GM18519 (cell line): Measurements from ENCODE around the gene PCLAF.
A peak's percentile ranks its signal among the peaks of the same experiment; 100 is the strongest.
"Not testable (repeated sequence)": the region's sequence is repeated elsewhere in the genome, so short reads cannot be mapped to it uniquely, and the experiment has no call there.

Experiments used
- ATAC-seq: cut with Tn5 transposase; IDR thresholded peaks from one replicate; pipeline ENCODE4 v1.9.1; 2021; ENCODE audit warnings: mild to moderate bottlenecking, moderate library complexity; ENCODE audit not compliant: unreplicated experiment, low FRiP score

The PCLAF gene, protein sequence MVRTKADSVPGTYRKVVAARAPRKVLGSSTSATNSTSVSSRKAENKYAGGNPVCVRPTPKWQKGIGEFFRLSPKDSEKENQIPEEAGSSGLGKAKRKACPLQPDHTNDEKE

DNA sequence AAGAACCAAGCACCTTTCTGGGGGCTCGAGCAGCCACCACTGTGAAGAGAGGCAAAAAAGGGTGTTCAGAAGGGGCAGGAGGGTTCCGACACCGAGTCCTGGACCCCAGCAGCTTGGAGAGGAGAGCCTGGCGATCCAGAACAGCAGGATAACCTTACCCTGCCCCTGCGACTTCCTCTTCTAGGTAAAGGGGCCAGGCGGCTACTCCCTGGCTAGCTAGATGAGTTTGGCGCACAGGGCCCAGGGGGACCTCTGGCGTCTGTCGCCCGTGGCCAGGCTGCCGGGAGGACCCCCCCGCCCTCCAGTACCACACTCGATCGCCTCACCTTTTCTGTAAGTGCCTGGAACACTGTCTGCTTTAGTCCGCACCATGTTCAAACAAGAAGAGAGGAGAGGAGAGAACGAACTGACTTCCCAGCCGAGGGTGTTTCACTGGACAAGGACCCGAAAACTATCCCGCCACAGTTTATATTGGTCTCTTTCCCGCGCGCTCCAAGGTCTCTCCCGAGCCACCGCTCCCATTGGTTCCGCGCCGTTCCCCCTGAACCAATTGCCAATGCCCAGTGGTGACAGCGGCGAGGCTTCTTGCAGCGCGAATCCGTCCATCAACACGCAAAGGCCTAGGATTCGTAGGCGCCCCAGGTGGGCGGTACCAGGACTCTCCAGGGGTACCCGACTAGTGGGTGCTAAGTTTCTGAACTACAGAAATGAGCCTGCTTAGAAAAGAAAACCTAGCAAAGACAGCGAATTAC is at the start of gene PCLAF:
Gene PCLAF, minus strand, starts transcription at position 442 of the 752 bp plus-strand sequence. Its CDS starts 70 bp downstream, at position 372.
- ATAC-seq: peak; percentile 88

DNA sequence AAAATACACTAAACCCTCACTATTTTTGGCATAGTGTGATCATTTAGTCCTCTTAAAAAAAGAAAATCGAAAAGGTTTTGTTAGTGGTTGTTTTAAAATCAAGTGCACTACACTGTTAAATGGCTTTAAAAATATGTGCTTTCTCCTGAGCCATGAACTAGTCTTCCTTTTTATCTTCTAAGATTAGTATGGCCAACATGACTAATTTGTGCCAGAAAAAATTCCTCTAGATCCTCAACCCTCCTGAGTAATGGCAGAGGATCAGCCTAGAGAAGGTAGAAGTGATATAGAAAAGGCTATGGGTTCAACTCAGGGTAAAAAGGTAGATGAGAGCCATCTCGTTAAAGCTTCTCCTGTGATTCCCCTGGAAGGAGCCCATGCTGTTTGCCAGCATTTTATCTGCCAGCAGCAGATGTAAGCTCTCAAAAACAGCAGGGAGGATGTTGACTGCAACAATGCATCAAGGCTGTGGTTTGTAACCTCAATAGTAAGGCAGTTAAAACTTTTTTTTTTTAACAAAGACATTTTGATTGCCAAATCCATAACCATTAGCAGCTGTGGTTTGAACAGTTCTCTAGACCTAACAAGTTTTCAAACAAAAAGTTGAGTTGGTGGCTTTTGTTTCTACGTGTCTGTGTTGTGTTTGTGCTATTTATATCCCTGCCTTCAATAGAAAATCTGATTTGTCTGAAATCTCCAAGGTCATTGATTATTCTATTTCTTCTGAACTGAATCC is 48.9 kb upstream of the PCLAF start:
- ATAC-seq: no peak

DNA sequence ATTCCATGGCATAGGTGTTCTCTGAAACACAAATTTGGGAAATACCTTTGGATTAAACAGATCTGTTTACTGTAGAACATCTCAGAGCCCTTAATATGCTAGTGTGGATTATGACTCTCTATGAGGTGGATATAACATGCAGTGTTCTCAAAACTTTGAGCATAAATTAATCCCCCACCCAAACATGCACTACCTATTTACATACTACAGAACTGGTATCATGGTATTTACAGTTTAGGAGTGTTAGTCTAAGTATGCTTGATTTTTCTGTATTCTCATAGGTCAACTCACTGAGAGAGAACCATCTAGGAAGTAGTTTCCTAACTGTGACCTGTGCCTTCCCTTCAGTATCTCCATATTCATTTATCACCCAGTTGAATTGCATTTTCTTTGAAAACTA is 48.2 kb upstream of the PCLAF start:
- ATAC-seq: no peak

DNA sequence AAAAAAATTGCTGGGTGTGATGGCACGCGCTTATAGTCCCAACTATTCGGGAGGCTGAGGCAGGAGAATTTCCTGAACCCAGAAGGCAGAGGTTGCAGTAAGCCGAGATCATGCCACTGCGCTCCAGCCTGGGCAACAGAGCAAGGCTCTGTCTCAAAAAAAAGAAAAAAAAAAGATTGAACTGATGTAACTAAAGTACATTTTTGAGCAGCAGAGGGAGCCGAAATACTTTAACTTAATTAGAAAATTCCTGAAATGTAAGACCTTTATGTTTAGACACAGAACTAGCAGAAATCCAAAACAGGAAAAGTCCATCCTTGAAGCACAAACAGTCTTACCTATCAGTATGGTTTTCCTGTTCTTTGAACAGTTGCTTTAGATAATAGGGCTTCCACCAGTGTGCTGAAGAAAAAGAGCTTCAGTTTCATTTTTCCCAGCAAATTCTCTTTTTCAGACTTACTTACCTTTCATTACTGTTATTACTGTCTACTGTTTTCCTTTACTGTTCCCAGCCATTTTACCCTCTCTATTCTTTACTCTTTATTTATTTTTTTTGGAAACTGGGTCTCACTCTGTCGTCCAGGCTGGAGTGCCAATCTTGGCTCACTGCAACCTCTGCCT is 45.7 kb upstream of the PCLAF start:
- no peak for ATAC-seq

DNA sequence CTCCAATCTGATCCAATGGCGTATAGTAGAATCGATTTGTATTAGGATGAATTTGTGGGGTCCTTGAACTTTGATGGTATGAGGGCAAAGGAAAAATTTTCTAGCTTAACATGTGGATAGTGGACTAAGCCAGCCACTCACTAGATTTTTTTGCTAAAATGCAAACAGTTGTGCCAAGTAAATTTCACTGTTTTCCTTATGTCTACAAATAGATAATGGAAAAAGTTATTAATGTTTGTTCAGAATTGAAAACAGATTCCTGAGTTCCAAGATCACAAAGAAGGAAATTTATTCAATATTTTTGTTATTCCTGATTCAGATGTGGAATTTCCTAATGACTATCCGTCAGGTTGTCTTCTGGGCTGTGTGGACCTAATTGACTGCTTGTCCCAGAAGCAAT is 44.0 kb upstream of the PCLAF start:
- ATAC-seq: no peak

DNA sequence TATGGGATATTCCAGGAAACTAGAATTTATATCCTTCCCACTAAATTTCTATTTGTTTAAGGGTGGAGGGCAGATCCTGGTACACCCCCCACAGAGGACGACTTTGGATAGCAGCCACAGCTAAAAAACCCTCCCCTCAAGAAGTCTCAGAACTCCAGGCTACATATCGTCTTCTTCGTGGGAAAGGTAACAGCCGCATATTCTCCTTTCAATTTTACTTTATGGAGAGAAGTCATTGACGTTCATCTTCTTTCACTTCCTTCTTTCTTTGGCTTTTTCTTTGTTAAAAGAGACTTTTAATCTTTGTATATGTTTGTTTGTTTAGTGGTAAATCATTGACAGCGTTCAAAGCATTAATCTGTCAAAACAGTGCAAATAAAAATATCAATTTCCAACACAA is 42.7 kb upstream of the PCLAF start:
- no peak for ATAC-seq

DNA sequence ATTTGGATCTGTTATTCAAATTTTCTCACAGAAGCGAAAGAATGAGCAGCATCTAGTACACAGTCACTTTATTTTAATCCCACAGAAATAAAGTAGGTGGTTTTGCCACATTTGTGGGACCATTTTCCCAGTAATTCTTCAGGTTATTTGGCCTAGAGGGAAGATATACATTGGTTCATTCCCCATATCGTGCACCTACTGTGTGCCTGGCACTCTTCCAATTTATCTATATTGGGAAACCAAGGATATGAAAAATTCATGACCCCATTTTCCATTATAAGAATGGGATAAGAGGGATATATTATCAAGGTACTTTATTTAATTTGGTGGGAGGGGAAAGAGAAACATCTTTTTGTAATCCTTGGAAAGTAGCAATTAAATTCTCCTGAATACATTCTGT is 41.5 kb upstream of the PCLAF start:
- ATAC-seq: no peak

DNA sequence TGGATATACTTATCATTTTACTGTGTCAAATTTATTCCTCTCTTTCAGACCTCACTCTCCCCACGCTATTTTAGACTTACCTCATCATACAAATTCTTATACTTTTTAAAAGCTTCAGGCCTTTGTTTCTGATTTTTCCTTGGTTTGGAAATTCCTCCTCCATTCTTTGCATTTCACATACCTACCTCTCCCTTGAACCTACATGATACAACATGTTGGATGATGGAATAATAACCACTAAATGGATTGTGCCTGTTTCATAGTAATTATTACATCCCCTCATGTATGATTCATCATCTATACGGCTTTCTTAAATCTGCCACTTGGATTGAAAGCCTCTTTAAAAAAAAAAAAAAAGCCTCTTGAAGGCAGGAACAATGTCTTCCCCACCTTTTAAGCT is 31.0 kb upstream of the PCLAF start:
- ATAC-seq: no peak

DNA sequence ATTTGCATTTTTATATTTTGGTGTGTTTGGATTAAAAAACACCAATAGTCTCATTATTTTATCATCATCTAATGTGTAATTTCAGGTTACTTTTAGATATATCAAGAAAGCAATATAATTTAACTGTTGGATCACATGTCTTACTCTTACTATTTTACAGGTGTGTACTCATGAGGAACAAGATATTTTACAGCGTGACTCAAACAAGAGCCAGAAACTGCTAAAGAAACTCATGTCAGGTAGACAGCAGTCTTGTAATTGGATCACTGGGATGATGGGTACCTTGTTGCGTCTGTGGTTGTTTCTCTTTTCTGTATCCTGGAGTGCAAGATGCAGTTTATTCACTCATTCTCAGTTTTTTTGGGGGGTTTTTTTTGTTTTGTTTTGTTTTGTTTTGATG is 19.3 kb upstream of the PCLAF start:
- no peak for ATAC-seq

DNA sequence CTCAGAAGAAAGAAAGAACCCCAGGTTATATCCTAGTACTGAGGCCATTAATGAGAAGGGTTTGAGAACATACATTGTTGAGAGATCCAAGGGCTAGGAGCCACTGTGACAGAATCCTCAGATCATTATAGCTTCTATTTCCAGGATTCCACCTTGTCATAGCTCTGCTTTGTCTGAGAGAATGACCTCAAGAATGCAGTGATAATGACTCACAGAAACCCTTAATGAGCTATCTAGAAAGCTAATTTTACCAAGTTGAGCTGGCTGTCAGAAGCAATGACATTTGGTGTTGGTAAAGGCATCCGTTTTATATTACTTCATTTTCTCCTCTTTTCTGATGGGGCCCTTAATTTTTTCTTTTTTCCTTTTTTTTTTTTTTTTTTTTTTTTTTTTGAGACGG is 17.3 kb upstream of the PCLAF start:
- no peak for ATAC-seq

DNA sequence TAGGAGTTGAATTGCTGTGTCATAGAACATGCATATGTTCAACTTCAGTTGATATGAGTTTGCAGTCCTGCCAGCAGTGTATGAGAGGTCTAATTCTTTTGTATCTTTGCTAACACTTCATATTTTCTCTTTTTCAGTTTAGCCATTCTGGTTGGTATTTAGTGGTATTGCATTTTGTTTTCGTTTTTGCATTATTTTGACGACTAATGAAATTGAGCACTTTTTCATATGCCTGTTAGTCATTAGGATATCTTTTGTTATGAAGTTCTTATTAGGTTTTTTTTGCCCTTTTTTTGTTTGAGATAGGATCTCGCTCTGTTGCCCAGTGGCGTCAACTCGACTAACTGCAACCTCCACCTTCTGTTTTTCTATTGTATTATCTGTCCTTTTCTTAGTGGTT is 15.5 kb upstream of the PCLAF start:
- no peak for ATAC-seq

DNA sequence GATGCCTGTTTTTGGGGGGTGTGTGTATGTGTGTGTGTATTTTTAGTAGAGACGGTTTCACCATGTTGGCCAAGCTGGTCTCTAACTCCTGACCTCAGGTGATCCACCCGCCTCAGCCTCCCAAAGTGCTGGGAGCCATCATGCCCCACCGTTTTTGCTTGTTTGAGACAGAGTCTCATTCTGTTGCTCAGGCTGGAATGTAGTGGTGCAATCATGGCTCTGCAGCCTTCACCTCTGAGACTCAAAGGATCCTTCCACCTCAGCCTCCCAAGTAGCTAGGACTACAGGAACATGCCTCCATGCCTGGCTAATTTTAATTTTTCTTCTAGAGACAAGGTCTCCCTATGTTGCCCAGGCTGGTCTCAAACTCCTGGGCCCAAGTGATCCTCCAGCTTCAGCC is 11.2 kb upstream of the PCLAF start:
- ATAC-seq: not testable (repeated sequence)

DNA sequence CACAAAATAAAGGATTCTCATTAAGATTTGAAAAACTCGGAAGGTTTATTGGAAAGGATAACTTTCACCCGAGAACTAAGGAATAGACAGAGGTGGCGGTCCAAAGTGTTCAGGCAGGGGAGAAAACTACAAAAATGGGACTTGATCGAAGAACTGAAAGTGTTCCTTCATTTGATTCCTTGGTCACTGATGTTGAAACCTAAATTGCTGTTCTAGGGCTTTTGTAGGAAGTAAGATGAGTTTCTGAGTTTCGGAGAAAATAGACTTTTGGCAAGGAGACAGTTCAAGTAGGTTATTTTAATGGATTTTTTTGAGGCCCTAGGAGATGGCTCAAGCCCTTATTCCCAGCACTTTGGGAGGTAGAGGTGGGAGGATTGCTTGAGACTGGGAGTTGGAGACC is 7.8 kb upstream of the PCLAF start:
- no peak for ATAC-seq

DNA sequence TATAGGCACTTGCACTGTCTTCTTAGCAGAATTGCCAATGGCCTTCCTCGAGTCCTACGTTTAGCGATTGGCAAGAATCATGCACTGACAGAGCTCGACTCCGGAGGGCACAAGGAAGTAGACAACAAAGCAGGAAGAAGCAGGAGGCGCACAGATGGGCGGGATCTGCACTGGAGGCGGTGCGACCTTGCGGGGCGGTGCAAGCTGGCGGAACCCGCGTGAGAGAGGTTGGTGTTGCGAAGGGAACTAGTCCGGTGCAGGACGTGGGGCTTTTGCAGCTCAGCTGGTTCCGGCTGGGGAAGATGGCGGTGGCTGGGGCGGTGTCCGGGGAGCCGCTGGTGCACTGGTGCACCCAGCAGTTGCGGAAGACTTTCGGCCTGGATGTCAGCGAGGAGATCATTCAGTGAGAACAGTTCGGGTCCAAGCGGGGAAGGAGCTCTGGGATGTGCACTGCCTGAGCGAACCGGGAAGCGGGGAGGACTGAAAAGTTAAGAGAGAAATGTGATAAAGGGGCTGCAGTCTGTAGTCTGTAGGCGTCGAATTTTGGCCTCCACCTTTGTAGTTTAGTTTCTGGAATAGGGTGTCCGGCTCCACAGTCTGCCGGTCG is 6.4 kb upstream of the PCLAF start, which contains the start of gene TRIP4:
Gene TRIP4, plus strand, starts transcription at position 275 of the 607 bp plus-strand sequence. Its CDS starts 28 bp downstream, at position 303.
- ATAC-seq: peak; percentile 92

DNA sequence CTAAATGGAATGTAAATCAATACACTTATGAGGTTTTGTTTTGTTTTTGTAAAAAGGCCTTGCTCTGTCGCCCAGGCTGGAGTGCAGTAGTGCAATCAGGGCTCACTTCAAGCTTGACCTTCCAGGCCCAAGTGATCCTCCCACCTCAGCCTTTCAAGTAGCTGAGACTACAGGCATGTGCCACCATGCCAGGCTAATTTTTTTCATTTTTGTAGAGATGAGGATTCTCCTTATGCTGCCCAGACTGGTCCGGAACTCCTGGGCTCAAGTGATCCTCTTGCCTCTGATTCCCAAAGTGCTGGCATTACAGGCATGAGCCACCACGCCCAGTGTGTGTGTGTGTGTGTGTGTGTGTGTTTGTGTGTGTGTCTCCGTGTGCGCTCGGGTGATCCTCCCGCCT is 5.0 kb upstream of the PCLAF start:
- ATAC-seq: no peak

DNA sequence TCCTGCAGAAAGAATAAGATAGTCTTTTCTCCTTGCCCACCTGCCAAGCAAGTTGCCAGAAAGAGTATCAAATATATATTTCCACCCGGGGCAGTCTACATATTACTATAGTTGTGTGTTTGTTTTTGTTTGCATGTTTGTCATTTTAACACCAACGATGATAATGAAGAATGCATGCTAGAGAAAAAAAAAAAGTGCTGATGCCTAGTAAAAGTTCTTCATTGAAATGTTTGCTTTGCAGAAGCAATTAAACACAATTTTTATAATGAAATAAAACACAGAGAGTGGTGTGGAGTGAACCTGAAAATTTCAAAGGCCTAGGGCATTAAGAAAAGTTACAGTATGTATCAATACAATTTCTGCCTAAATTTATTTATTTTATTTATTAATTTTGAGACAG is 2.5 kb upstream of the PCLAF start:
- no peak for ATAC-seq

DNA sequence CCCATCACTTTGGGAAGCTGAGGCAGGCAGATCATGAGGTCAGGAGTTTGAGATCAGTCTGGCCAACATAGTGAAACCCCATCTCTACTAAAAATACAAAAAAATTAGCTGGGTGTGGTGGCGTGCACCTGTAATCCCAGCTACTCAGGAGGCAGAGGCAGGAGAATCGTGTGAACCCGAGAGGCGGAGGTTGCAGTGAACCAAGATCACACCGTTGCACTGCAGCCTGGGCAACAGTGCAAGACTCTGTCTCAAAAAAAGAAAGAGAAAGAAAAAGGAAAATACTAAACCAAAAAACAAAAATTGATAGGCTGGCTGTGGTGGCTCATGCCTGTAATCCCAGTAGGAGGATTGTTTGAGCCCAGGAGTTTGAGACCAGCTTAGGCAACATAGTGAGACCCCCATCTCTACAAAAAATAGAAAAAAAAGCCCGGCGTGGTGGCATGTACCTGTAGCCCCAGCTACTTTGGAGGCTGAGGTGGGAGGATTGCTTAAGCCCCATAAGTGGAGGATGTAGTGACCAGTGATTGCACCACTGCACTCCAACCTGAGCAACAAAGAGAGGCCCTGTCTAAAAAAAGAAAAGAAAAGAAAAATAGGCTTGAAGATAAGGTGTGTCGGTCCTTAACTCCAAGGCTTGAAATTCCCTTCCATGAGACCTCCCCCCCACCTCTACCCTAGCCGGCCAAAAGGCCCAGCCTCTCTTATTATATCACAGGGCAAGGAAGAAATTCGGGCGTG is 941 bp downstream of the PCLAF start:
- ATAC-seq: not testable (repeated sequence)

DNA sequence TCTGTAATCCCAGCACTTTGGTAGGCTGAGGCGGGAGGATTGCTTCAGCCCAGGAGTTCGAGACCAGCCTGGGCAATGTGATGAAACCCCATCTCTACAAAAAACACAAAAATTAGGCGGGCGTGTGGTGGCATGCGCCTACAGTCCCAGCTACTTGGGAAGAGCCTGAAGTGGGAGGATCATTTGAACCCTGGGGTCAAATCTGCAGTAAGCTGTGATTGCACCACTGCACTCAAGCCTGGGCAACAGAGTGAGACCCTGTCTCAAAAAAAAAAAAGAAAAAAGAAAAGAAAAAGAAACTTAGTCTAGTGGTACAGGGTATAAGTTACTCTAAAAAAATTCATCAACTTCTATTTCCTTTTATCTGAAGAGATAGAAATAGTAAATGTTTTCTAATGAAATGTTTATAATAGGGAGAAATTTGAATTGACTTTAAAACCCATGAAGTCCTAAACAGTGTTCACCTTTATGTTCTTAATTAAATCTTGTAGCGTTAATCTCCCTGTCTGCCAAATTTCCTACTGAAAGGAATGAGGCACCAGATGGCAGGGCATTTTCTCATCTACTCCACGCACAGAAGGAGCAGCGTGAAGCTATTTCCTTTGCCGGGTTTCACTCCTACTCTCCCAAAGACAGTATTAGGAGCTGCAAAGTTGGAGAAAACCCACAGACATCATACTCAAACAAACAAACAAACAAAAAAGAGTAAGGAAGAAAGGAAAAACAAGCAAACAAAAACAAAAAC is 1.9 kb downstream of the PCLAF start:
- ATAC-seq: no peak

DNA sequence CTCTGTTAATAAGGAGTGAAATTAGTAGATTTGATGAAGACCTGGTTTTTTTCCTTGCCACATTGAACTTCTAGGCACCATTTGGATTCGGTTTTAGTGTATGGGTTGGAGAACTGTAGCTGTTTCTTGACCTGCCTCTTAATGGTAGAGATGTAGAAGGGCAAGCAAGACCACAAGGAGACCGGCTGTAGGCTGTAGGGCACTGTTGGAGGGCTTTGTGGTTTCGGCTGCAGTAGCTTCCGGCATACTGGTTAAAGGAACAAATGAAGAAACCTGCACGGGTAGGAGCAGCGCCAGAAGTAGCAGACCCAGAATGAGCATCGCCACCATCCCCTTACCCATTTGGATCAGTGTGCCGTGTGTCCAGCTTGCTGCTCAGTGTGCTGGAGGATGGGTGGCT is 7.9 kb downstream of the PCLAF start:
- ATAC-seq: no peak
